Large intestine (tissue), 12 donors: ENCODE measurements around the gene RANGRF. TPM values are rescaled to one million over a fixed set of nuclear protein-coding genes. Genes with fewer than 3 reads are reported as not detected.
A peak's percentile ranks its signal among the peaks of the same experiment; 100 is the strongest.
"Not testable (repeated sequence)": the region's sequence is repeated elsewhere in the genome, so short reads cannot be mapped to it uniquely, and the experiment has no call there.

ENCODE experiments used
- DNase-seq, 2 donors: peaks; one replicate each; pipeline versions ENCODE4 v3.0.0 to v3.0.0-alpha.2; 2013
- H3K27ac ChIP-seq: one replicate; pipeline ENCODE4 v1.5.1; 2013; ENCODE audit warnings: low read length
- H3K27me3 ChIP-seq: 2 replicates; pipeline ENCODE4 v1.6.1; 2013; ENCODE audit warnings: low read length; ENCODE audit not compliant: control insufficient read depth, insufficient read depth
- H3K36me3 ChIP-seq: 2 replicates; pipeline ENCODE4 v1.6.1; 2013; ENCODE audit warnings: low read length; ENCODE audit not compliant: control insufficient read depth, insufficient read depth
- H3K4me1 ChIP-seq: one replicate; pipeline ENCODE4 v1.6.1; 2013; ENCODE audit warnings: low read length; ENCODE audit not compliant: control insufficient read depth, insufficient read depth
- H3K4me3 ChIP-seq: one replicate; pipeline ENCODE4 v1.5.1; 2013; ENCODE audit warnings: low read length
- H3K9me3 ChIP-seq: one replicate; pipeline ENCODE4 v1.6.1; 2013; ENCODE audit warnings: mild to moderate bottlenecking, low read depth, low read length, moderate library complexity; ENCODE audit not compliant: control insufficient read depth
- WGBS: methylation state at CpG from one replicate; pipeline ENCODE4 v1.1.5; 2013; ENCODE audit warnings: low lambda C conversion rate; ENCODE audit not compliant: insufficient coverage; 5-methylcytosine and 5-hydroxymethylcytosine counted together
- long read RNA-seq, 11 donors: transcript quantifications; one replicate each; lab custom pipeline, GENCODE V29; 2026
- polyA plus RNA-seq: library from polyadenylated mRNA; unstranded; fragments of 120-200 nt; gene quantifications from one replicate; pipeline ENCODE4 v1.2.1, GENCODE V29; 2013

Gene RANGRF
- polyA plus RNA-seq: 25.9 TPM
- long read RNA-seq, donor 1, transcript RANGRF-201 (5 exons, 1,009 nt): major isoform, 6 of 10 reads
- long read RNA-seq, donor 1, partial matches to known transcripts: 0 of 10 reads
- long read RNA-seq, donor 1, other reads (novel, unspliced or antisense): 0 of 10 reads
- long read RNA-seq, donor 2, transcript RANGRF-201 (5 exons, 1,009 nt): major isoform, 12 of 39 reads
- long read RNA-seq, donor 2, partial matches to known transcripts: 17 of 39 reads
- long read RNA-seq, donor 2, other reads (novel, unspliced or antisense): 0 of 39 reads
- long read RNA-seq, donor 3: 0 reads
- long read RNA-seq, donor 4, partial matches to known transcripts: 0 of 1 reads
- long read RNA-seq, donor 4, other reads (novel, unspliced or antisense): 0 of 1 reads
- long read RNA-seq, donor 5, partial matches to known transcripts: 0 of 6 reads
- long read RNA-seq, donor 5, other reads (novel, unspliced or antisense): 0 of 6 reads
- long read RNA-seq, donor 6, transcript RANGRF-201 (5 exons, 1,009 nt): minor isoform, 9 of 23 reads
- long read RNA-seq, donor 6, transcript RANGRF-202 (4 exons, 1,074 nt): major isoform, 11 of 23 reads
- long read RNA-seq, donor 6, partial matches to known transcripts: 0 of 23 reads
- long read RNA-seq, donor 6, other reads (novel, unspliced or antisense): 0 of 23 reads
- long read RNA-seq, donor 7, partial matches to known transcripts: 6 of 13 reads
- long read RNA-seq, donor 7, other reads (novel, unspliced or antisense): 0 of 13 reads
- long read RNA-seq, donor 8, transcript RANGRF-201 (5 exons, 1,009 nt): major isoform, 11 of 37 reads
- long read RNA-seq, donor 8, transcript RANGRF-203 (3 exons, 1,140 nt): minor isoform, 6 of 37 reads
- long read RNA-seq, donor 8, transcript RANGRF-202 (4 exons, 1,074 nt): minor isoform, 8 of 37 reads
- long read RNA-seq, donor 8, partial matches to known transcripts: 10 of 37 reads
- long read RNA-seq, donor 8, other reads (novel, unspliced or antisense): 0 of 37 reads
- long read RNA-seq, donor 9, transcript RANGRF-201 (5 exons, 1,009 nt): major isoform, 11 of 27 reads
- long read RNA-seq, donor 9, partial matches to known transcripts: 5 of 27 reads
- long read RNA-seq, donor 9, other reads (novel, unspliced or antisense): 0 of 27 reads
- long read RNA-seq, donor 10, transcript RANGRF-201 (5 exons, 1,009 nt): major isoform, 9 of 15 reads
- long read RNA-seq, donor 10, partial matches to known transcripts: 0 of 15 reads
- long read RNA-seq, donor 10, other reads (novel, unspliced or antisense): 0 of 15 reads
- long read RNA-seq, donor 11, partial matches to known transcripts: 0 of 8 reads
- long read RNA-seq, donor 11, other reads (novel, unspliced or antisense): 0 of 8 reads

- peak within 1 kb of the TSS; percentile 75 for H3K27ac ChIP-seq
- WGBS: no CpG with 5 or more reads among the region's 53 CpGs
- H3K4me3 ChIP-seq: peak within 1 kb of the TSS; percentile 84
- H3K9me3 ChIP-seq: no peaks in the 10 kb centered on the region
- peak; percentile 80 to 92 for DNase-seq
- H3K27me3 ChIP-seq: no peaks in the 10 kb centered on the region
- no peaks in the 10 kb centered on the region for H3K36me3 ChIP-seq
- peaks cover 10% of the 10 kb centered on the region for H3K4me1 ChIP-seq
These were observed at the start of gene RANGRF for GRCh38 chr17:8288336-8289102. RANGRF (plus strand) TSS chr17:8288670; CDS start chr17:8288789, 119 bp downstream.

- no peaks in the 10 kb centered on the region for H3K4me1 ChIP-seq
- no peaks in the 10 kb centered on the region for H3K27me3 ChIP-seq
- WGBS: no CpG with 5 or more reads among the region's 5 CpGs
- peaks cover 25% of the 10 kb centered on the region for H3K36me3 ChIP-seq
- DNase-seq: no peak
- H3K9me3 ChIP-seq: no peaks in the 10 kb centered on the region
- no peak overlapping the region for H3K4me3 ChIP-seq
- H3K27ac ChIP-seq: no peak overlapping the region
These were observed 44.6 kb upstream of the RANGRF start for GRCh38 chr17:8243827-8244226.

GRCh38 chr17:8244768-8245167, 43.7 kb upstream of the RANGRF start:
- no peak overlapping the region for H3K4me3 ChIP-seq
- H3K27ac ChIP-seq: no peak overlapping the region
- 100% methylated on average over 3 of the region's 8 CpGs for WGBS
- no peaks in the 10 kb centered on the region for H3K9me3 ChIP-seq
- peaks cover 3% of the 10 kb centered on the region for H3K4me1 ChIP-seq
- DNase-seq: no peak
- H3K27me3 ChIP-seq: no peaks in the 10 kb centered on the region
- H3K36me3 ChIP-seq: peaks cover 18% of the 10 kb centered on the region

GRCh38 chr17:8248751-8249607, 39.5 kb upstream of the RANGRF start, which contains the start of gene PFAS:
PFAS (plus strand) TSS chr17:8249289; CDS start chr17:8253938, 4,649 bp downstream.
- Histone ChIP-seq H3K27ac (peak within 1 kb of the TSS; percentile 100), H3K4me3 (peak within 1 kb of the TSS; percentile 85), H3K4me1 (peaks cover 7% of the 10 kb centered on the region), H3K27me3 (no peaks in the 10 kb centered on the region), H3K9me3 (no peaks in the 10 kb centered on the region), H3K36me3 (peaks cover 4% of the 10 kb centered on the region)
- DNase-seq: peak; percentile 96 to 97
- no CpG with 5 or more reads among the region's 58 CpGs for WGBS

- WGBS: 7% methylated on average over 3 of the region's 10 CpGs
- DNase-seq: peak in 1 of 2 donors; percentile 28
- Histone ChIP-seq H3K27me3 (no peaks in the 10 kb centered on the region), H3K4me1 (peaks cover 7% of the 10 kb centered on the region), H3K4me3 (peak overlapping the region; percentile 85), H3K27ac (peak overlapping the region; percentile 100), H3K36me3 (peaks cover 9% of the 10 kb centered on the region), H3K9me3 (no peaks in the 10 kb centered on the region)
These were observed 38.6 kb upstream of the RANGRF start for GRCh38 chr17:8249621-8250500.

- H3K4me3 ChIP-seq, H3K4me1 ChIP-seq, H3K27ac ChIP-seq, DNase-seq, H3K9me3 ChIP-seq, H3K27me3 ChIP-seq: not testable (repeated sequence)
- peaks cover 25% of the 10 kb centered on the region for H3K36me3 ChIP-seq
- no CpG with 5 or more reads among the region's 2 CpGs for WGBS
These were observed 37.1 kb upstream of the RANGRF start for GRCh38 chr17:8251411-8251810.

GRCh38 chr17:8253801-8254200, 34.7 kb upstream of the RANGRF start:
- Histone ChIP-seq H3K36me3 (peaks cover 43% of the 10 kb centered on the region), H3K9me3 (no peaks in the 10 kb centered on the region), H3K4me3 (no peak overlapping the region), H3K27me3 (no peaks in the 10 kb centered on the region), H3K27ac (no peak overlapping the region), H3K4me1 (peaks cover 7% of the 10 kb centered on the region)
- no CpG with 5 or more reads among the region's 8 CpGs for WGBS
- DNase-seq: peak; percentile 18 to 35

- WGBS: no CpG with 5 or more reads among the region's 11 CpGs
- no peaks in the 10 kb centered on the region for H3K9me3 ChIP-seq
- H3K4me1 ChIP-seq: peaks cover 3% of the 10 kb centered on the region
- DNase-seq: no peak
- H3K36me3 ChIP-seq: peaks cover 45% of the 10 kb centered on the region
- no peaks in the 10 kb centered on the region for H3K27me3 ChIP-seq
- no peak overlapping the region for H3K27ac ChIP-seq
- H3K4me3 ChIP-seq: no peak overlapping the region
These were observed 33.6 kb upstream of the RANGRF start for GRCh38 chr17:8254881-8255280.
